ENCODE results near the gene SLC38A3. TPM values are rescaled to one million over a fixed set of nuclear protein-coding genes. Genes with fewer than 3 reads are reported as not detected.

Gene SLC38A3
- total RNA-seq, 2 experiments from 2014 or later = not detected

DNA sequence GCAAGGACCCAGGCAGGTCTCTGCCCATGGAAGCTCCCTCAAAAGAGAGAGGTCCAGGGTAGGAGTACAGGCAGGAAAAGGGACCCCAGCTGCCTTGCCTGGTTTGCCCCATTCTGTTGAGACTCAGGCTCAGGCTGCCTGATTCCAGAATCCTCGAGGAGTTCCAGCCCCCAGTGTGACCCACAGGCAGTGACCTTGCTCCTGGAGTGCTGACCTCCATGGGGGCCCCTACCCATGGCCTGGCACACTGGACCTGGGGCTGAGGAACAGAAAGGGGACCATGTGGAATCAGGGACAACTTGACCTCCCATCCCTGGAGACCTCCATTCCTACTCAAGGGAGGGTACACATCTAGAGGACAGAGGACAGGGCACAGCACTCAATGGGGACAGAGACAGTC is 60.5 kb downstream of the SLC38A3 start:
- no peak overlapping the region for H3K27ac Mint-ChIP-seq
- ATAC-seq = no peak
- no peak for DNase-seq
- no peaks in the 10 kb centered on the region for H3K36me3 Mint-ChIP-seq (ENCODE audit: low read depth)
- POLR2A ChIA-PET = no interaction called here
- peaks cover under 1% of the 10 kb centered on the region for H3K4me1 Mint-ChIP-seq (ENCODE audit: low read depth)
- peaks cover 18% of the 10 kb centered on the region for H3K27me3 Mint-ChIP-seq (ENCODE audit: low read depth)
- no peak overlapping the region for H3K4me3 Mint-ChIP-seq
- no peaks in the 10 kb centered on the region for H3K9me3 Mint-ChIP-seq (ENCODE audit: insufficient read depth)
- CTCF ChIA-PET = interaction anchor here (1.2 to 2.3 kb wide), 3 partner anchors 19 to 48 kb away, joined by 3 to 14 read pairs (median 3); no protein-coding TSS in a partner anchor

GRCh38 chr3:50266017-50266416 is 60.9 kb downstream of the SLC38A3 start:
- no peaks in the 10 kb centered on the region for H3K9me3 Mint-ChIP-seq (ENCODE audit: insufficient read depth)
- POLR2A ChIA-PET = no interaction called here
- no peak for DNase-seq
- no peak overlapping the region for H3K27ac Mint-ChIP-seq
- CTCF ChIA-PET = interaction anchor here (1.1 to 2.5 kb wide), 4 partner anchors 19 to 74 kb away, joined by 3 to 14 read pairs (median 5); no protein-coding TSS in a partner anchor
- no peaks in the 10 kb centered on the region for H3K4me1 Mint-ChIP-seq (ENCODE audit: low read depth)
- peaks cover 18% of the 10 kb centered on the region for H3K27me3 Mint-ChIP-seq (ENCODE audit: low read depth)
- H3K36me3 Mint-ChIP-seq (ENCODE audit: low read depth) = no peaks in the 10 kb centered on the region
- H3K4me3 Mint-ChIP-seq = no peak overlapping the region
- ATAC-seq = no peak

- no peak overlapping the region for H3K4me3 Mint-ChIP-seq
- H3K36me3 Mint-ChIP-seq (ENCODE audit: low read depth) = no peaks in the 10 kb centered on the region
- POLR2A ChIA-PET = no interaction called here
These were observed 61.8 kb downstream of the SLC38A3 start for GRCh38 chr3:50266836-50267235.

GRCh38 chr3:50267280-50267913 is 62.3 kb downstream of the SLC38A3 start:
- H3K9me3 Mint-ChIP-seq (ENCODE audit: insufficient read depth) = no peaks in the 10 kb centered on the region
- H3K4me1 Mint-ChIP-seq (ENCODE audit: low read depth) = peaks cover 6% of the 10 kb centered on the region
- ChIA-PET CTCF (interaction anchor here (1.1 to 2.5 kb wide), 3 partner anchors 21 to 75 kb away, joined by 3 to 14 read pairs (median 7); no protein-coding TSS in a partner anchor), POLR2A (interaction anchor here (0.6 kb wide), 1 partner anchor 27 kb away, joined by 4 read pairs; no protein-coding TSS in a partner anchor)
- no peak overlapping the region for H3K27ac Mint-ChIP-seq
- ATAC-seq (no peak), DNase-seq (no peak)
- H3K4me3 Mint-ChIP-seq = no peak overlapping the region
- peaks cover 18% of the 10 kb centered on the region for H3K27me3 Mint-ChIP-seq (ENCODE audit: low read depth)
- H3K36me3 Mint-ChIP-seq (ENCODE audit: low read depth) = no peaks in the 10 kb centered on the region

More at GRCh38 chr3:50266836-50267235, 61.8 kb downstream of the SLC38A3 start:
- peaks cover 5% of the 10 kb centered on the region for H3K4me1 Mint-ChIP-seq (ENCODE audit: low read depth)
- peaks cover 18% of the 10 kb centered on the region for H3K27me3 Mint-ChIP-seq (ENCODE audit: low read depth)
- H3K27ac Mint-ChIP-seq = no peak overlapping the region
- ATAC-seq = no peak
- DNase-seq = no peak
- no peaks in the 10 kb centered on the region for H3K9me3 Mint-ChIP-seq (ENCODE audit: insufficient read depth)
- CTCF ChIA-PET = interaction anchor here (1.1 to 2.5 kb wide), 4 partner anchors 20 to 74 kb away, joined by 3 to 14 read pairs (median 5); no protein-coding TSS in a partner anchor

DNA sequence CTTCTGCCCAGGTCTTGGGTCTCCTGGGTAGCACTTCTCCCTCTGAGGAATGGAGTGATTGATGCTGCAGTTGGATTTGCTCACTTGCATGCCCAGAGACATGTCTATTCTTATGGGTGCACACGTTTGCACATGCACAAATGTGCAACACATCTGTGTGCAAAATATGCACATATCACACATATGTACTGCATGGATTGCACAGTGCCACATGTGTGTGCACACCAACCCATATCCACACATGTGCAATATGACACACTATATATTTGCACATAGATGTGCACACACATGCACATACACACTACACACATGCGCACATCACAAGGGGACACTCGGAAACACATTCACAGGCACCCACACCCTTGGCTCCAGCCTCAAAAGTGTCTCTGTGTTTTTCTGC is 63.2 kb downstream of the SLC38A3 start:
- Mint-ChIP-seq H3K9me3 (ENCODE audit: insufficient read depth) (no peaks in the 10 kb centered on the region), H3K27me3 (ENCODE audit: low read depth) (peaks cover 22% of the 10 kb centered on the region), H3K4me3 (no peak overlapping the region), H3K27ac (no peak overlapping the region), H3K36me3 (ENCODE audit: low read depth) (no peaks in the 10 kb centered on the region), H3K4me1 (ENCODE audit: low read depth) (peaks cover 12% of the 10 kb centered on the region)
- ATAC-seq = no peak
- ChIA-PET CTCF (interaction anchor here (2.5 kb wide), 1 partner anchor 42 kb away, joined by 7 read pairs; no protein-coding TSS in a partner anchor), POLR2A (interaction anchor here (0.6 kb wide), 1 partner anchor 26 kb away, joined by 4 read pairs; no protein-coding TSS in a partner anchor)
- DNase-seq = no peak

DNA sequence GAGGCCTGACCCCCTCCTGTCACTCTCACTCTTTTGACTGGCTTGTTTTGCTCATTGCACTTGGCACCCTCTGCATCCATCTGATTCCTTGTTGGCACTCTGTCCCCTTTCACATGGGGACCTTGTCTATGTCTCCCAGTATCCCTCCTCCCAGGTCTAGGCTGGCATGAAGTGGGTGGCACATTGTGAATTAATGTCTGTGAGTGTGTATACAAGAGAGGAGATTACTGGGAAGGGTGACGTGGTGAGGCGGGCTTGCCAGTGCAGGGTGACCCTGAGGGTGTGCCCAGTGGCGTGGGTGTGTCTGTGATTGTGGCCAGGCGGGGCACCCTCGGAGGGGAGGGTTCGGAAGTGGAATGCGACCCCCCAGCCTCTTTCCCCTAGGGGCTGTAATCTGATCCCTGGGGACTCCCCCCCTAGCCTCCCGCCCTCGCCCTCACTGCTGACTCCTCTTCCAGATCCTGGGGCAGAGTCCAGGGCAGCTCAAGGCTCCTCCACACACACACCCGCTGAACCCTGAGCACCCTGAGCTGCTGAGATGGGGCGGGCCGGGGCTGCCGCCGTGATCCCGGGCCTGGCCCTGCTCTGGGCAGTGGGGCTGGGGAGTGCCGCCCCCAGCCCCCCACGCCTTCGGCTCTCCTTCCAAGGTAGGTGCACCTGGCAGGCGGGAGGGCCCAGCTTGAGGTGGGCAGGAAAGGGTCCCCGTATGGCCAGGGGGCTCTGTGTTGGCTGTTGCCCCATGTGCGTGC is 63.8 kb downstream of the SLC38A3 start, which contains the start of gene SEMA3B:
Gene SEMA3B, plus strand, starts transcription at position 445 of the 749 bp plus-strand sequence. Its CDS starts 94 bp downstream, at position 539.
- Mint-ChIP-seq H3K27ac (no peak within 1 kb of the TSS), H3K4me3 (no peak within 1 kb of the TSS), H3K4me1 (ENCODE audit: low read depth) (peaks cover 14% of the 10 kb centered on the region), H3K27me3 (ENCODE audit: low read depth) (peaks cover 23% of the 10 kb centered on the region), H3K9me3 (ENCODE audit: insufficient read depth) (no peaks in the 10 kb centered on the region), H3K36me3 (ENCODE audit: low read depth) (no peaks in the 10 kb centered on the region)
- CTCF ChIA-PET = interaction anchor here (1.1 to 2.5 kb wide), 3 partner anchors 22 to 65 kb away, joined by 3 to 7 read pairs (median 3); no protein-coding TSS in a partner anchor
- ATAC-seq (no peak), DNase-seq (no peak)
- POLR2A ChIA-PET = no interaction called here

DNA sequence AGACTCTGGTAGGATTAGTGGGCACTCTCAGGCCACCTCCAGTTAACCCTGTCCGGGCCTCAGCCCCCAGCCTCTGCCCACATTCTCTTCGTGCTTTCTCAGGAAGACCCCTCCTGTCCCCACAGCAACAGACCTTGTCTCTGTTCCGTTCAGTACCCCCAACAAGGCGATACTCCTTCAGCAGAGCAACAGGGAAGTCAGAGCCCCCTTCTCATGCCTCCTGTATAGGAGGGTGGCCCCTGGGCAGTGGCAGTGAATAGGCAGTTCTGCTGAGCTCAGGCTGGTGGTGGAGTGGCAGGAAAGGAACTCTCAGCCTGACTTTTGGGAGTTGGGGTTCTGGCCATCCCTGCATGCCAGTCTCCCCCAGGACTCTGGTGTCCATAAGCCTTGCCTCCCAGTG is 64.4 kb downstream of the SLC38A3 start:
- no peaks in the 10 kb centered on the region for H3K9me3 Mint-ChIP-seq (ENCODE audit: insufficient read depth)
- H3K36me3 Mint-ChIP-seq (ENCODE audit: low read depth) = no peaks in the 10 kb centered on the region
- DNase-seq (no peak), ATAC-seq (no peak)
- ChIA-PET CTCF (interaction anchor here (1.1 to 3.2 kb wide), 3 partner anchors 23 to 66 kb away, joined by 3 to 24 read pairs (median 3); no protein-coding TSS in a partner anchor), POLR2A (interaction anchor here (0.6 kb wide), 1 partner anchor 8 kb away, joined by 3 read pairs; no protein-coding TSS in a partner anchor)
- peaks cover 29% of the 10 kb centered on the region for H3K27me3 Mint-ChIP-seq (ENCODE audit: low read depth)
- no peak overlapping the region for H3K27ac Mint-ChIP-seq
- H3K4me3 Mint-ChIP-seq = no peak overlapping the region
- H3K4me1 Mint-ChIP-seq (ENCODE audit: low read depth) = peaks cover 19% of the 10 kb centered on the region

GRCh38 chr3:50269977-50270413 is 64.9 kb downstream of the SLC38A3 start:
- Mint-ChIP-seq H3K4me1 (ENCODE audit: low read depth) (peaks cover 23% of the 10 kb centered on the region), H3K9me3 (ENCODE audit: insufficient read depth) (no peaks in the 10 kb centered on the region), H3K27me3 (ENCODE audit: low read depth) (peaks cover 33% of the 10 kb centered on the region), H3K4me3 (no peak overlapping the region), H3K27ac (no peak overlapping the region), H3K36me3 (ENCODE audit: low read depth) (no peaks in the 10 kb centered on the region)
- CTCF ChIA-PET = interaction anchor here (1.3 to 3.2 kb wide), 3 partner anchors 10 to 66 kb away, joined by 3 to 24 read pairs (median 13); no protein-coding TSS in a partner anchor
- ATAC-seq = no peak
- no peak for DNase-seq
- POLR2A ChIA-PET = interaction anchor here (0.6 kb wide), 1 partner anchor 9 kb away, joined by 3 read pairs; no protein-coding TSS in a partner anchor

GRCh38 chr3:50270422-50271224 is 65.6 kb downstream of the SLC38A3 start:
- H3K27ac Mint-ChIP-seq = no peak overlapping the region
- ATAC-seq (no peak), DNase-seq (no peak)
- ChIA-PET CTCF (interaction anchor here (1.2 to 3.2 kb wide), 5 partner anchors 9 to 76 kb away, joined by 6 to 24 read pairs (median 8); no protein-coding TSS in a partner anchor), POLR2A (no interaction called here)
- H3K4me1 Mint-ChIP-seq (ENCODE audit: low read depth) = peaks cover 29% of the 10 kb centered on the region
- no peak overlapping the region for H3K4me3 Mint-ChIP-seq
- H3K36me3 Mint-ChIP-seq (ENCODE audit: low read depth) = no peaks in the 10 kb centered on the region
- H3K9me3 Mint-ChIP-seq (ENCODE audit: insufficient read depth) = no peaks in the 10 kb centered on the region
- peaks cover 39% of the 10 kb centered on the region for H3K27me3 Mint-ChIP-seq (ENCODE audit: low read depth)
